ENCODE results near the gene LRP5.

DNA sequence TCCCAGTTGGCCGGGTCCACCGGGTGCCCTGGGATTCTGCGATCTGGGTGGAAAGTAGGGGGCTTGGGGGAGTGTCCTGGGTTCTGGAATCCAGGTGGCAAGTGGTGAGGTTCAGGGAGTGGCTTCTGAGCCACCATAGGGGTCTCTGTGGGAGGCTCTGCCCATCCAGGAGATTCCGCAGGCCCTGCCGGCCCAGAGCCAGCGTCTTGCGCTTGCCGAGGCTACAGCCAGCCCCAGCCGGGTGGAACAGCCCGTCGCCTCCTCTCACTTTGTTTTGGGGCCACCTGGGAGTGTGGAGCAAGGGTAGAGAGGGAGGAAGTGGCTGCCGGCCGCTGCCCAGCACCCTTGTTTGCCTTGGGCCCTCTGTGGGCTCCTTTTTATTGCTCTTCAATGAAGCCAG lies 87.5 kb downstream of the LRP5 start:
- TF ChIP-seq, protein P1, sequence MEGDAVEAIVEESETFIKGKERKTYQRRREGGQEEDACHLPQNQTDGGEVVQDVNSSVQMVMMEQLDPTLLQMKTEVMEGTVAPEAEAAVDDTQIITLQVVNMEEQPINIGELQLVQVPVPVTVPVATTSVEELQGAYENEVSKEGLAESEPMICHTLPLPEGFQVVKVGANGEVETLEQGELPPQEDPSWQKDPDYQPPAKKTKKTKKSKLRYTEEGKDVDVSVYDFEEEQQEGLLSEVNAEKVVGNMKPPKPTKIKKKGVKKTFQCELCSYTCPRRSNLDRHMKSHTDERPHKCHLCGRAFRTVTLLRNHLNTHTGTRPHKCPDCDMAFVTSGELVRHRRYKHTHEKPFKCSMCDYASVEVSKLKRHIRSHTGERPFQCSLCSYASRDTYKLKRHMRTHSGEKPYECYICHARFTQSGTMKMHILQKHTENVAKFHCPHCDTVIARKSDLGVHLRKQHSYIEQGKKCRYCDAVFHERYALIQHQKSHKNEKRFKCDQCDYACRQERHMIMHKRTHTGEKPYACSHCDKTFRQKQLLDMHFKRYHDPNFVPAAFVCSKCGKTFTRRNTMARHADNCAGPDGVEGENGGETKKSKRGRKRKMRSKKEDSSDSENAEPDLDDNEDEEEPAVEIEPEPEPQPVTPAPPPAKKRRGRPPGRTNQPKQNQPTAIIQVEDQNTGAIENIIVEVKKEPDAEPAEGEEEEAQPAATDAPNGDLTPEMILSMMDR (conservative IDR thresholded peaks at IDR 0.05; ENCODE audit: low read length): no peak
- TF ChIP-seq EZH2phosphoT487 (IDR thresholded peaks at IDR 0.05; ENCODE audit: borderline replicate concordance): no peak

Measured in Loucy (cell line).